DND-41 (cell line): Measurements from ENCODE around the gene LRRC74B.

Source experiments
- EZH2 ChIP-seq: IDR thresholded peaks from 3 replicates; pipeline ENCODE4 v1.6.1; 2012; ENCODE audit warnings: borderline replicate concordance, low read depth, mild to moderate bottlenecking, moderate library complexity, low read length, inconsistent platforms; ENCODE audit not compliant: severe bottlenecking
- TF ChIP-seq, protein P1 (sequence below): IDR thresholded peaks from 2 replicates; pipeline ENCODE4 v1.5.1; 2012; ENCODE audit warnings: borderline replicate concordance, low read length, moderate library complexity, mild to moderate bottlenecking; ENCODE audit not compliant: poor library complexity, severe bottlenecking; ENCODE audit errors: extremely low read depth

DNA sequence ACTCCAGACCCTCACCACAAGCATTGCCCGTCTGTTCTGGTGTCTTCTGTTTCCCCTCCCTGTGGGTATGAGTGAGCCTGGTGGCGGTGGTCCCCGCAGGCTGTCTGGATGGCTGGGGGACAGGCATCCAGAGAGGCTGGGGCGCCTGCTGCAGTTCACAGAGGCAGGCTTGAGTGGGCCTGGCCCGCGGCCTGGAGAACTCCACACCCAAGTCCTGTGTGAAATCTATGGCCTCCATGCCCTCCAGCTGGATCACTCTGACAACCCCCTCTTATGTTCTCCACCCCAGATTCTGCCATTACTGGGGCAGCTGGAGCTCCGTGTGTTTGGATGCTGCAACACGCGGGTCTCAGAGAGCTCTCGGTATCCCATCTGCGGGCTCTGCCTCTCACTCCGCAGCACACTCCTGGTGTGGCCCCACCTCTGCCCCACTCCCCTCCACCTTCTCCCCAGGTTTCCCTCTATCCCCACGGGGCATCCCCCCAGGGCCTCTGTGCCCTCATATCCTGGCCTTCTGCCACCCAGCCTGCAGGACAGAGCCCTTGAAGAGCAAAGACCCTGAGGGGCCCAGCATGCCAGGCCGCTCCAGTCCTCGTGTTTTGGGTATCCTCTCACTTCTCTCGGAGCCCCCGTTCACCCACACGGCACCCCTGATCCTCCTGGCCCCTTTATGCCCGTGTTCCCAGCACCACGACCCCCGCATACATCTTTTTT, 31.3 kb downstream of the LRRC74B start:
- no peak for TF ChIP-seq EZH2
- TF ChIP-seq, protein P1, sequence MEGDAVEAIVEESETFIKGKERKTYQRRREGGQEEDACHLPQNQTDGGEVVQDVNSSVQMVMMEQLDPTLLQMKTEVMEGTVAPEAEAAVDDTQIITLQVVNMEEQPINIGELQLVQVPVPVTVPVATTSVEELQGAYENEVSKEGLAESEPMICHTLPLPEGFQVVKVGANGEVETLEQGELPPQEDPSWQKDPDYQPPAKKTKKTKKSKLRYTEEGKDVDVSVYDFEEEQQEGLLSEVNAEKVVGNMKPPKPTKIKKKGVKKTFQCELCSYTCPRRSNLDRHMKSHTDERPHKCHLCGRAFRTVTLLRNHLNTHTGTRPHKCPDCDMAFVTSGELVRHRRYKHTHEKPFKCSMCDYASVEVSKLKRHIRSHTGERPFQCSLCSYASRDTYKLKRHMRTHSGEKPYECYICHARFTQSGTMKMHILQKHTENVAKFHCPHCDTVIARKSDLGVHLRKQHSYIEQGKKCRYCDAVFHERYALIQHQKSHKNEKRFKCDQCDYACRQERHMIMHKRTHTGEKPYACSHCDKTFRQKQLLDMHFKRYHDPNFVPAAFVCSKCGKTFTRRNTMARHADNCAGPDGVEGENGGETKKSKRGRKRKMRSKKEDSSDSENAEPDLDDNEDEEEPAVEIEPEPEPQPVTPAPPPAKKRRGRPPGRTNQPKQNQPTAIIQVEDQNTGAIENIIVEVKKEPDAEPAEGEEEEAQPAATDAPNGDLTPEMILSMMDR = no peak
